Endothelial cell of umbilical vein (primary cell): ENCODE results near the gene ZCCHC14. TPM values are rescaled to one million over a fixed set of nuclear protein-coding genes. Genes with fewer than 3 reads are reported as not detected.

Experiments used
- BruUV-seq: library from RNA; stranded (reverse); fragments of 400-500 nt; replicated peaks from 2 replicates; lab custom pipeline; 2021; lab: Mats Ljungman, UMichigan
- CTCF ChIA-PET: fragments of 300-600, 350-600 bp; sonication (Branson Sonifier 250); formaldehyde crosslinking; loops from one replicate; lab custom pipeline; 2021; ENCODE audit warnings: antibody characterized with exemption, inconsistent platforms; lab: Charles Lee
- POLR2A ChIA-PET: fragments of 300-600, 350-600 bp; sonication (Branson Sonifier 250); formaldehyde crosslinking; loops from one replicate; lab custom pipeline; 2021; ENCODE audit warnings: antibody characterized with exemption, inconsistent platforms; lab: Charles Lee
- DNase-seq: peaks from one replicate; pipeline ENCODE4 v3.0.0-alpha.2; 2011; ENCODE audit warnings: low read depth, low spot score
- FAIRE-seq: peaks from 2 replicates; lab custom pipeline; 2011; peaks lifted over from hg19 to GRCh38; lab: Jason Lieb, UNC
- H2AFZ ChIP-seq: 2 replicates; pipeline ENCODE4 v1.6.0; 2012; ENCODE audit warnings: low read depth, low read length, control low read depth, inconsistent platforms
- H3K27ac ChIP-seq: 2 replicates; pipeline ENCODE4 v1.5.1; 2011; ENCODE audit warnings: low read depth, mild to moderate bottlenecking, control low read depth, low read length, moderate library complexity; ENCODE audit not compliant: insufficient read depth
- H3K27me3 ChIP-seq, 2 experiments: 2 replicates each; pipeline versions ENCODE4 v1.6.0 to v1.6.1; 2011; ENCODE audit warnings: low read length in 2 of 2, mixed read lengths in 1 of 2; ENCODE audit not compliant: control insufficient read depth in 2 of 2, insufficient read depth in 2 of 2
- H3K36me3 ChIP-seq, 2 experiments: 2 replicates in 1 of 2; 3 replicates in 1 of 2; pipeline ENCODE4 v1.5.1; 2011; ENCODE audit warnings: low read length in 2 of 2, mild to moderate bottlenecking in 1 of 2, moderate library complexity in 1 of 2; ENCODE audit not compliant: control insufficient read depth in 2 of 2, insufficient read depth in 2 of 2; ENCODE audit errors: extremely low read depth in 1 of 2
- H3K4me1 ChIP-seq: 3 replicates; pipeline ENCODE4 v1.5.1; 2011; ENCODE audit warnings: mild to moderate bottlenecking, low read length; ENCODE audit not compliant: control insufficient read depth, insufficient read depth; ENCODE audit errors: extremely low read depth
- H3K4me2 ChIP-seq: 2 replicates; pipeline ENCODE4 v1.6.1; 2011; ENCODE audit warnings: low read length, control low read depth, mixed read lengths; ENCODE audit not compliant: insufficient read depth
- H3K4me3 ChIP-seq, 3 experiments: fragments of 200-600 bp in 1 of 3; sonication (generic), shearing (Covaris generic) in 1 of 3; replicated peaks in 1 of 3; 2 replicates each; pipeline ENCODE4 v1.5.1; 2011 to 2016; ENCODE audit warnings: control low read depth in 3 of 3, low read length in 3 of 3, mild to moderate bottlenecking in 2 of 3, inconsistent platforms in 1 of 3, low read depth in 1 of 3, moderate library complexity in 1 of 3; ENCODE audit not compliant: insufficient read depth in 1 of 3
- H3K79me2 ChIP-seq: 2 replicates; pipeline ENCODE4 v1.6.0; 2012; ENCODE audit warnings: low read length, inconsistent platforms; ENCODE audit not compliant: control insufficient read depth, insufficient read depth
- H3K9ac ChIP-seq: replicated peaks from 2 replicates; pipeline ENCODE3; 2011; ENCODE audit warnings: low read length, control low read depth; ENCODE audit not compliant: insufficient read depth; ENCODE audit errors: extremely low read depth
- H3K9me1 ChIP-seq: replicated peaks from 3 replicates; pipeline ENCODE4 v1.6.0; 2011; ENCODE audit warnings: mild to moderate bottlenecking, low read length; ENCODE audit not compliant: control insufficient read depth, insufficient read depth; ENCODE audit errors: extremely low read depth
- H3K9me3 ChIP-seq: replicated peaks from 2 replicates; pipeline ENCODE4 v1.5.1; 2012; ENCODE audit warnings: low read length, inconsistent platforms; ENCODE audit not compliant: control insufficient read depth, insufficient read depth
- H4K20me1 ChIP-seq: replicated peaks from 2 replicates; pipeline ENCODE3; 2011; ENCODE audit warnings: mild to moderate bottlenecking, low read length; ENCODE audit not compliant: control insufficient read depth, insufficient read depth; ENCODE audit errors: extremely low read depth
- CTCF ChIP-seq, 2 donors: IDR thresholded peaks; 1 replicate in 1 of 2; 2 replicates in 1 of 2; pipeline ENCODE4 v1.5.1; 2011; ENCODE audit warnings: low read length in 2 of 2, mild to moderate bottlenecking in 2 of 2, moderate library complexity in 2 of 2, control low read depth in 1 of 2, inconsistent platforms in 1 of 2, low read depth in 1 of 2; ENCODE audit not compliant: insufficient read depth in 1 of 2; ENCODE audit errors: extremely low read depth in 1 of 2
- EZH2 ChIP-seq: IDR thresholded peaks from 2 replicates; pipeline ENCODE4 v1.6.1; 2012; ENCODE audit warnings: borderline replicate concordance, low read depth, mild to moderate bottlenecking, moderate library complexity, low read length, inconsistent platforms; ENCODE audit not compliant: severe bottlenecking
- FOS ChIP-seq: IDR thresholded peaks from 2 replicates; pipeline ENCODE4 v1.6.1; 2011; ENCODE audit warnings: mild to moderate bottlenecking, low read length, moderate library complexity, borderline replicate concordance; ENCODE audit not compliant: insufficient read depth
- GATA2 ChIP-seq: IDR thresholded peaks from 2 replicates; pipeline ENCODE4 v1.7.0; 2011; ENCODE audit warnings: low read depth, mild to moderate bottlenecking, moderate library complexity, mixed read lengths, low read length; ENCODE audit not compliant: insufficient read length, insufficient read depth
- JUN ChIP-seq: IDR thresholded peaks from 2 replicates; pipeline ENCODE4 v1.6.1; 2011; ENCODE audit warnings: borderline replicate concordance, low read depth; ENCODE audit not compliant: insufficient read length, insufficient read depth
- MAX ChIP-seq: IDR thresholded peaks from 2 replicates; pipeline ENCODE4 v1.6.1; 2011; ENCODE audit not compliant: insufficient read depth, insufficient read length
- MYC ChIP-seq: IDR thresholded peaks from one replicate; pipeline ENCODE4 v1.6.1; 2011; ENCODE audit warnings: mild to moderate bottlenecking, low read depth, low read length
- POLR2A ChIP-seq: IDR thresholded peaks from 2 replicates; pipeline ENCODE4 v1.6.1; 2012; ENCODE audit warnings: low read depth, mild to moderate bottlenecking, control low read depth, low read length
- POLR2AphosphoS5 ChIP-seq: IDR thresholded peaks from 2 replicates; pipeline ENCODE4 v1.6.1; 2012; ENCODE audit warnings: low read depth, mild to moderate bottlenecking, control low read depth, low read length, moderate library complexity; ENCODE audit not compliant: insufficient read depth
- dilution Hi-C: fragments of 300-500 bp; cut with MboI; formaldehyde crosslinking; loops from one replicate; pipeline ENCODE4 v1.15.0; 2019; ENCODE audit warnings: low sequenced_read_pairs; ENCODE audit not compliant: extremely low pct_ligation_motif_present
- intact Hi-C: fragments of 100-400 bp; cut with micrococcal nuclease; formaldehyde crosslinking; loops from one replicate; pipeline ENCODE4 v1.10.0; 2022
- polyA plus RNA-seq, 4 experiments: library from polyadenylated mRNA; depleted of rRNA in 3 of 4; stranded (reverse) in 3 of 4; unstranded in 1 of 4; fragments of >200 nt; gene quantifications; 2 replicates each; pipeline versions ENCODE4 v1.2.1 to v1.2.3, GENCODE V29; 2011 to 2012; ENCODE audit warnings: missing spikeins in 1 of 4
- total RNA-seq: library from RNA; stranded (reverse); gene quantifications from 2 replicates; pipeline ENCODE4 v1.2.3, GENCODE V29; 2021

The ZCCHC14 gene
- total and polyA plus RNA-seq, 2 donors (not counting 3 experiments of a cell fraction or from before 2014, with no cell fraction given), result 9.5 to 30.9 TPM

- Histone ChIP-seq H3K9me1 (no peaks in the 10 kb centered on the region), H3K4me3 (no peak overlapping the region), H3K79me2 (no peaks in the 10 kb centered on the region), H3K9ac (no peak overlapping the region), H3K4me1 (peaks cover 12% of the 10 kb centered on the region), H2AFZ (no peak overlapping the region), H3K27ac (no peak overlapping the region), H3K36me3 (peaks cover 7 to 44% of the 10 kb centered on the region in 2 experiments), H3K9me3 (no peaks in the 10 kb centered on the region), H3K27me3 (no peaks in the 10 kb centered on the region), H4K20me1 (no peaks in the 10 kb centered on the region), H3K4me2 (no peak overlapping the region)
- dilution Hi-C loops (no loop called here), intact Hi-C loops (no loop called here)
- FAIRE-seq (no peak), DNase-seq (no peak)
- no TSS peak for BruUV-seq
- ChIA-PET CTCF (interaction anchor here (1.2 to 1.6 kb wide), 3 partner anchors 159 to 224 kb away, joined by 3 to 7 read pairs (median 6); no protein-coding TSS in a partner anchor), POLR2A (no interaction called here)
- TF ChIP-seq MAX, result no peak
- TF ChIP-seq EZH2, result no peak
- no peak for TF ChIP-seq CTCF (IDR thresholded peaks at IDR 0.05; ENCODE audit: extremely low read depth in 1 of 2, insufficient read depth in 1 of 2, low read depth in 1 of 2, low read length in 2 of 2)
- TF ChIP-seq POLR2AphosphoS5, result no peak
- TF ChIP-seq FOS, result no peak
- no peak for TF ChIP-seq MYC
- no peak for TF ChIP-seq JUN
- TF ChIP-seq GATA2, result no peak
- no peak for TF ChIP-seq POLR2A
These were observed 80.3 kb downstream of the ZCCHC14 start for GRCh38 chr16:87412371-87412995.
